Measurements from ENCODE around the gene DUS2. TPM values are rescaled to one million over a fixed set of nuclear protein-coding genes. Genes with fewer than 3 reads are reported as not detected.
A peak's percentile ranks its signal among the peaks of the same experiment; 100 is the strongest.

The DUS2 gene
- total and polyA plus RNA-seq, 9 of the 15 experiments (the other 6 are each of a cell fraction or from before 2014, with no cell fraction given), result 5.8 to 22.5 (median 20.6) TPM

DNA sequence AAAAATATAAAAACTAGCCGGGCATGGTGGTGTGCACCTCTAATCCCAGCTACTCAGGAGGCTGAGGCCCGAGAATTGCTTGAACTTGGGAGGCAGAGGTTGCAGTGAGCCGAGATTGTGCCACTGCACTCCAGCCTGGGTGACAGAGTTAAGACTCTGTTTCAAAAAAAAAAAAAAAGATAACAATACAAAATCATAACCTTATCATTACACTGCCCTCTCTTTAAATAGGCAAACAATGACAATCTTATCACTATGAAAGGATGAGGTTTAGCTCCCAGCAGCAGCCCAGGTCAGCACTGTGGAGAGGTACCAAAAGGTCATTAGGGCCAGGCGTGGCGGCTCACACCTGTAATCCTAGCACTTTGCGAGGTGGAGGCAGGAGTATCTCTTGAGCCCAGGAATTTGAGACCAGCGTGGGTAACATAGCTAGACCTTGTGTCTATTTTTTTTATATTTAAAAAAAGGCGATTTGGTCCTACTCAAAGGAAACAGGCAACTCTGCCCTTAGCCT is 3.9 kb upstream of the DUS2 start (continued):
- TF ChIP-seq CBFA2T2 (conservative IDR thresholded peaks at IDR 0.05), result 0 out of 2 replicates have a peak, but pooled peaks have one; percentile 16
- TF ChIP-seq U2AF1 (optimal IDR thresholded peaks at IDR 0.05; ENCODE audit: low read depth, low read length), result no peak
- TF ChIP-seq RFX5 (IDR thresholded peaks at IDR 0.05; ENCODE audit: low read depth, low read length), result no peak
- no peak for TF ChIP-seq ZNF589 (CRISPR knock-in tag; IDR thresholded peaks at IDR 0.05; ENCODE audit: low read depth)
- TF ChIP-seq MEF2A (IDR thresholded peaks at IDR 0.05; ENCODE audit: control insufficient read depth, low read depth, low read length), result no peak
- no peak for TF ChIP-seq ZNF707 (CRISPR knock-in tag; conservative IDR thresholded peaks at IDR 0.05)
- no peak for TF ChIP-seq ZNF583 (CRISPR knock-in tag; IDR thresholded peaks at IDR 0.05)
- TF ChIP-seq, protein P1, sequence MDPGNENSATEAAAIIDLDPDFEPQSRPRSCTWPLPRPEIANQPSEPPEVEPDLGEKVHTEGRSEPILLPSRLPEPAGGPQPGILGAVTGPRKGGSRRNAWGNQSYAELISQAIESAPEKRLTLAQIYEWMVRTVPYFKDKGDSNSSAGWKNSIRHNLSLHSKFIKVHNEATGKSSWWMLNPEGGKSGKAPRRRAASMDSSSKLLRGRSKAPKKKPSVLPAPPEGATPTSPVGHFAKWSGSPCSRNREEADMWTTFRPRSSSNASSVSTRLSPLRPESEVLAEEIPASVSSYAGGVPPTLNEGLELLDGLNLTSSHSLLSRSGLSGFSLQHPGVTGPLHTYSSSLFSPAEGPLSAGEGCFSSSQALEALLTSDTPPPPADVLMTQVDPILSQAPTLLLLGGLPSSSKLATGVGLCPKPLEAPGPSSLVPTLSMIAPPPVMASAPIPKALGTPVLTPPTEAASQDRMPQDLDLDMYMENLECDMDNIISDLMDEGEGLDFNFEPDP (CRISPR knock-in tag; IDR thresholded peaks at IDR 0.05), result no peak
- TF ChIP-seq CREBBP (IDR thresholded peaks at IDR 0.05; ENCODE audit: low read depth, low read length), result no peak
- peak; percentile 43 to 51; a peak in 2 of 4 replicates for TF ChIP-seq KDM1A (IDR thresholded peaks at IDR 0.05)
- no peak for TF ChIP-seq ZNF253 (CRISPR knock-in tag; conservative IDR thresholded peaks at IDR 0.05)

DNA sequence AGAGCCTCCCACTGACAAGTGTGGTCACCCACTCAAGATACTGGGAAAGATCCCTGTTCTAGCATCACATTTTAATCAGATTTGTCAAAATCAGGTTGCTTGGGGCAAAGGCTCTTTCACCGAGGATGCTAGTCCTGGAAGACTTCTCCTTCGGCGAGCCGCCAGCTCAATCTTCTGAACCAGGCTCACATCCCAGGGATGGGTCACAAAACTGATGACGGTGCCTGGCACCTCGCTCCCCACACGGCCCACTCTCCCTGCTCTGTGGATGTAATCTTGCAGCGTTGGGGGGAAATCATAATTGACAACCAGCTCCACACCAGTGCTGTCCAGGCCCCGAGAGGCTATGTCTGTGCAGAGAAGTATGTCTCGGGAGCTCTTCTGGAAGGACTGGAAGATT is 1.6 kb upstream of the DUS2 start:
- H3K27me3 ChIP-seq (ENCODE audit: control insufficient read depth in 2 of 2, insufficient read depth in 2 of 2, low read length in 2 of 2), result no peaks in the 10 kb centered on the region
- H3K36me3 ChIP-seq (ENCODE audit: control insufficient read depth, insufficient read depth, low read length), result peaks cover 26% of the 10 kb centered on the region
- H3K4me2 ChIP-seq (ENCODE audit: insufficient read depth, low read length), result peak overlapping the region; percentile 94
- in situ Hi-C loops (cut with MboI), result no loop called here
- CTCF ChIA-PET (ENCODE audit: low intra/inter-chr PET ratio), result no interaction called here
- 94% methylated on average over 10 of the region's 10 CpGs for WGBS (ENCODE audit: insufficient coverage, low coverage, missing lambda C conversion rate)
- peak overlapping the region; percentile 90 to 100; a peak in 3 of 4 replicates for H3K9ac ChIP-seq (ENCODE audit: insufficient read depth in 1 of 2, low read depth in 2 of 2, low read length in 2 of 2)
- FAIRE-seq (no peak), DNase-seq (ENCODE audit: extremely low read depth in 1 of 4, low spot score in 3 of 4) (no peak), ATAC-seq (no peak)
- H3K9me1 ChIP-seq (ENCODE audit: control insufficient read depth, insufficient read depth, low read length), result no peaks in the 10 kb centered on the region
- POLR2A ChIA-PET, result interaction anchor here (0.6 to 2.6 kb wide), 8 partner anchors 8 to 349 kb away, joined by 3 to 13 read pairs (median 4); partner anchors contain the start of genes RANBP10 and TSNAXIP1
- H3K27ac ChIP-seq (ENCODE audit: extremely low read depth, low read depth, low read length), result no peak overlapping the region
- H3K4me3 ChIP-seq, result peak overlapping the region; percentile 88
- intact Hi-C loops (cut with micrococcal nuclease), result no loop called here
- peaks cover 42% of the 10 kb centered on the region for H3K79me2 ChIP-seq (ENCODE audit: control insufficient read depth, insufficient read depth, low read length)
- no peaks in the 10 kb centered on the region; the same call in 1 of the 2 replicates for H4K20me1 ChIP-seq (replicated peaks; ENCODE audit: control insufficient read depth, insufficient read depth, low read length)
- H3K4me1 ChIP-seq (replicated peaks in 1 of 2; ENCODE audit: control insufficient read depth in 2 of 2, insufficient read depth in 2 of 2, low read length in 2 of 2), result peaks cover 8 to 27% of the 10 kb centered on the region in 2 experiments; a peak in 4 of 5 replicates
- H2AFZ ChIP-seq (ENCODE audit: low read depth, low read length), result no peak overlapping the region
- no peaks in the 10 kb centered on the region for H3K9me3 ChIP-seq (replicated peaks; ENCODE audit: control insufficient read depth, insufficient read depth, low read depth, low read length)
- BruUV-seq (replicated peaks), result no TSS peak
- TF ChIP-seq ZBTB1 (CRISPR knock-in tag; IDR thresholded peaks at IDR 0.05; ENCODE audit: borderline replicate concordance, low read depth), result 0 out of 2 replicates have a peak, but pooled peaks have one; percentile 33
